WTC11 (cell line): ENCODE results near the gene R3HDM1.

ENCODE experiments used
- ELF4 ChIP-seq: sonication (generic); formaldehyde crosslinking; IDR thresholded peaks from 2 replicates; pipeline ENCODE4 v1.8.1; 2022; ENCODE audit warnings: low read depth, mild to moderate bottlenecking, moderate library complexity, missing genetic modification reagents
- RELA ChIP-seq: sonication (generic); formaldehyde crosslinking; IDR thresholded peaks from 2 replicates; pipeline ENCODE4 v1.8.1; 2022; ENCODE audit warnings: missing genetic modification reagents, mild to moderate bottlenecking, borderline replicate concordance
- SP1 ChIP-seq: sonication (generic); formaldehyde crosslinking; conservative IDR thresholded peaks from 2 replicates; pipeline ENCODE4 v1.8.1; 2022; ENCODE audit warnings: missing genetic modification reagents
- TP53 ChIP-seq: sonication (generic); formaldehyde crosslinking; IDR thresholded peaks from 2 replicates; pipeline ENCODE4 v1.8.1; 2023; ENCODE audit warnings: mild to moderate bottlenecking, missing genetic modification reagents
- TF ChIP-seq, protein P1 (sequence below): fragments of 200-600 bp; IDR thresholded peaks from 2 replicates; pipeline ENCODE4 v1.8.0; 2022; ENCODE audit warnings: antibody characterized with exemption
- TF ChIP-seq, protein P2 (sequence below): sonication (generic); formaldehyde crosslinking; IDR thresholded peaks from 2 replicates; pipeline ENCODE4 v1.8.0; 2022; ENCODE audit warnings: mild to moderate bottlenecking, missing genetic modification reagents

DNA sequence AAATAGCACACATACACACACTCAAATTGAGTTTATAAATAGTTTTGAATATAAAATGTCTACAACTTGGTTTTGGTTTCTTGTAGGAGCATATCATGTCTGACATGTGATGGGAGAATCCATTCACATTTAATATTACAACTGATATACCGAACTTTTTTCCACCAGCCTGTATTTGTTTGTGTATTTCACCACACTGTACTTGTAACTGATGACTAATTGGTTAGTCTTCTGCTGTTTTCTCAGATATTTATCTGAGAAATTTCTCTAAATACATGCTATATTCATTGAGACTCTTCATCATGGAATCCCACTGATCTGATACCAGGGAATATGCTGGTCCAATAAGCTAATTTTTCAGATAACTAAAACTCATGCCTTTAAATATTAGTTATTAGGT lies 154.1 kb downstream of the R3HDM1 start:
- no peak for TF ChIP-seq SP1 (CRISPR knock-in tag)
- no peak for TF ChIP-seq TP53
- TF ChIP-seq, protein P1, sequence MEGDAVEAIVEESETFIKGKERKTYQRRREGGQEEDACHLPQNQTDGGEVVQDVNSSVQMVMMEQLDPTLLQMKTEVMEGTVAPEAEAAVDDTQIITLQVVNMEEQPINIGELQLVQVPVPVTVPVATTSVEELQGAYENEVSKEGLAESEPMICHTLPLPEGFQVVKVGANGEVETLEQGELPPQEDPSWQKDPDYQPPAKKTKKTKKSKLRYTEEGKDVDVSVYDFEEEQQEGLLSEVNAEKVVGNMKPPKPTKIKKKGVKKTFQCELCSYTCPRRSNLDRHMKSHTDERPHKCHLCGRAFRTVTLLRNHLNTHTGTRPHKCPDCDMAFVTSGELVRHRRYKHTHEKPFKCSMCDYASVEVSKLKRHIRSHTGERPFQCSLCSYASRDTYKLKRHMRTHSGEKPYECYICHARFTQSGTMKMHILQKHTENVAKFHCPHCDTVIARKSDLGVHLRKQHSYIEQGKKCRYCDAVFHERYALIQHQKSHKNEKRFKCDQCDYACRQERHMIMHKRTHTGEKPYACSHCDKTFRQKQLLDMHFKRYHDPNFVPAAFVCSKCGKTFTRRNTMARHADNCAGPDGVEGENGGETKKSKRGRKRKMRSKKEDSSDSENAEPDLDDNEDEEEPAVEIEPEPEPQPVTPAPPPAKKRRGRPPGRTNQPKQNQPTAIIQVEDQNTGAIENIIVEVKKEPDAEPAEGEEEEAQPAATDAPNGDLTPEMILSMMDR: no peak
- TF ChIP-seq ELF4: no peak
- no peak for TF ChIP-seq RELA (CRISPR knock-in tag)
- TF ChIP-seq, protein P2, sequence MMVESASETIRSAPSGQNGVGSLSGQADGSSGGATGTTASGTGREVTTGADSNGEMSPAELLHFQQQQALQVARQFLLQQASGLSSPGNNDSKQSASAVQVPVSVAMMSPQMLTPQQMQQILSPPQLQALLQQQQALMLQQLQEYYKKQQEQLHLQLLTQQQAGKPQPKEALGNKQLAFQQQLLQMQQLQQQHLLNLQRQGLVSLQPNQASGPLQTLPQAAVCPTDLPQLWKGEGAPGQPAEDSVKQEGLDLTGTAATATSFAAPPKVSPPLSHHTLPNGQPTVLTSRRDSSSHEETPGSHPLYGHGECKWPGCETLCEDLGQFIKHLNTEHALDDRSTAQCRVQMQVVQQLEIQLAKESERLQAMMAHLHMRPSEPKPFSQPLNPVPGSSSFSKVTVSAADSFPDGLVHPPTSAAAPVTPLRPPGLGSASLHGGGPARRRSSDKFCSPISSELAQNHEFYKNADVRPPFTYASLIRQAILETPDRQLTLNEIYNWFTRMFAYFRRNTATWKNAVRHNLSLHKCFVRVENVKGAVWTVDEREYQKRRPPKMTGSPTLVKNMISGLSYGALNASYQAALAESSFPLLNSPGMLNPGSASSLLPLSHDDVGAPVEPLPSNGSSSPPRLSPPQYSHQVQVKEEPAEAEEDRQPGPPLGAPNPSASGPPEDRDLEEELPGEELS: no peak
